ENCODE results near the gene MKRN2OS.
"Not testable (repeated sequence)": the region's sequence is repeated elsewhere in the genome, so short reads cannot be mapped to it uniquely, and the experiment has no call there.

The MKRN2OS gene

DNA sequence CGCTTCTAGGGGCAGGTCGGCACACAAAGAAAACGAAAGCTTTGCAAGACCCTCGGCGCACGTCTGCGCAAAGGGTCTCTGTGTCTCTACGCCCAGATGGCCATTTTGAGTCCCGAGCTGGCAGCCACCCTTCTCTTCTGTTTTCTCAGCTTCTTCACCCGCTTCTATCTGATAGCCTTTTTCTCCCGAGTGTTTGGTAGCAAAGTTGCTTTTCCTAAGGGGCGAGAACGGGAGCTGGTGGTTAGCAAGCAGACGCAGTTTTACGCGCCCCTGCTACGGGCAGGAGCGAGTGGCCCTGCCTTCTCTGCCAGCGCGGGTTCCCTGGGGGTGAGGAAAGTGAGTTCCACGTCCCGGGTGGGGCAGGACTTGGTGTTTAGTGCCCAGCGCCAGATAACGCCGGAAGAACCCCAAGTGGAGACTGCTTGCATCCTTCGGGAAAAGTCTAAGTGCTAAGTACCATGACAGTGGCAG, 8.7 kb upstream of the MKRN2OS start:
- Mint-ChIP-seq H3K27me3 (peaks cover 42% of the 10 kb centered on the region), H3K36me3 (no peaks in the 10 kb centered on the region)

GRCh38 chr3:12549971-12550760, 4.9 kb upstream of the MKRN2OS start:
- peaks cover 9% of the 10 kb centered on the region for H3K4me1 Mint-ChIP-seq
- H3K27ac Mint-ChIP-seq: no peak overlapping the region
- H3K27me3 Mint-ChIP-seq: peaks cover 35% of the 10 kb centered on the region
- no peak for ATAC-seq
- no peak overlapping the region for H3K4me3 Mint-ChIP-seq
- H3K36me3 Mint-ChIP-seq: no peaks in the 10 kb centered on the region
- H3K9me3 Mint-ChIP-seq: no peaks in the 10 kb centered on the region

More for the DNA sequence above, 8.7 kb upstream of the MKRN2OS start:
- no peak for ATAC-seq
- Mint-ChIP-seq H3K27ac (no peak overlapping the region), H3K4me1 (peaks cover 41% of the 10 kb centered on the region), H3K9me3 (no peaks in the 10 kb centered on the region), H3K4me3 (peak overlapping the region; percentile 79)

DNA sequence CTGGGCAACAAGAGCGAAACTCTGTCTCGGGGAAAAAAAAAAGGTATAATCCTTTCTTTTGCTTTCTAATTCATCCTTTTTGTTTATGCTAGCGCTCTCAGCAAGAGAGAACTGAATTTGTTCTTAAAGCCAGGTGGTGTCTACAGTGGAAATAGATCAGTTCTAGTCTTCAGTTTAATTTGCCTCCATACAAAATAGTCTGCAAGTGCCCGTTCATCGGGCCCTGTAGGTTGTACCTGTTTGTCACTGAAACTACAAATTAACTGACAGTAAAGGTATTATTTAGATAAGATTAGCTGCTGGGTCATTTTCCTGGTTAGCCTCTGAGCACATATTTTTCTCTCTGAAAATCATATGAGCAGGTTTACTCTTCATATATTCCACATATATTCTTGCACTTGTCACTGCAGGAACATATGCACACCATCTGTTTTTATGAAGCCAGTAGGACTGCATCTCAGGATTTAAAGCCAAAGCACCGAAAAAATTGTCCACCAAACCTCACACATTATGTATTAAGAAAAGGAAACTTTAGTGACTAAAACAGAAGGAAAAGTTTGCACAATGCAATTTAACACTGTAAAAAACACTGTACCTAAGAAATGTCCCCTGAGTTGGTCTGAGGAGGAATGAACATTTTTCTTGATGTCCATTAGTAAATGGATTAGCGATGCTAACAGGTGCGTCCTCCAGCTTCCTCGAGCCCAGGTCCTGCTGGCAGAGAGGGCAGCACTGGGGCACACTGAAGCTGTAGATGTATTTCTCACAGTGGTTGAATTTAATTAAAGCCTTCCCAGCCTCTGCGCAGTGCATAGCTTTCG, 437 bp downstream of the MKRN2OS start:
- no peak for ATAC-seq
- Mint-ChIP-seq H3K36me3 (peaks cover 5% of the 10 kb centered on the region), H3K9me3 (no peaks in the 10 kb centered on the region), H3K4me3 (no peak overlapping the region), H3K27me3 (peaks cover 2% of the 10 kb centered on the region), H3K4me1 (no peaks in the 10 kb centered on the region), H3K27ac (no peak overlapping the region)

- H3K36me3 Mint-ChIP-seq, H3K27ac Mint-ChIP-seq, H3K9me3 Mint-ChIP-seq, H3K27me3 Mint-ChIP-seq, H3K4me1 Mint-ChIP-seq, ATAC-seq, H3K4me3 Mint-ChIP-seq: not testable (repeated sequence)
These were observed 1.8 kb downstream of the MKRN2OS start for GRCh38 chr3:12543497-12543896.

DNA sequence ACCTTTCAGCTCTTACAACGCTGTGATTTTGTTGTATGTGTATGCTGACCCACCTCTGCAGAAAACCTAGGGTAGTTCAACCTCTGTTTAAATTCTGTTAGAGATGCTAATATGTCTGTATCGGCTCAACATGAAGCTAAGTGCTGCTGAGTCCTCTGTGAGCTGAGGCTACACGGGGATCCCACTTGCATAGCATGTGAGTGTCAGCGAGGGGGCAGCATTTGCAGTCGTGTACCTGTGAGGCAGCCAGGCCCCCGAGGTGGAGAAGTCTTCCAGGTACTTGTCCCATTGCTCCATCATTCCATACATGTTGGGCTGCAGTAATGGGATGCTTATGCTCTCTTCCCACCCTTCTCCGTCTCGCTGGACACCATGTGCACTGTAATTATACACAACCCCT, 3.7 kb downstream of the MKRN2OS start:
- no peak overlapping the region for H3K27ac Mint-ChIP-seq
- no peaks in the 10 kb centered on the region for H3K27me3 Mint-ChIP-seq
- no peaks in the 10 kb centered on the region for H3K4me1 Mint-ChIP-seq
- H3K4me3 Mint-ChIP-seq: no peak overlapping the region
- H3K9me3 Mint-ChIP-seq: no peaks in the 10 kb centered on the region
- H3K36me3 Mint-ChIP-seq: peaks cover 5% of the 10 kb centered on the region
- ATAC-seq: no peak

DNA sequence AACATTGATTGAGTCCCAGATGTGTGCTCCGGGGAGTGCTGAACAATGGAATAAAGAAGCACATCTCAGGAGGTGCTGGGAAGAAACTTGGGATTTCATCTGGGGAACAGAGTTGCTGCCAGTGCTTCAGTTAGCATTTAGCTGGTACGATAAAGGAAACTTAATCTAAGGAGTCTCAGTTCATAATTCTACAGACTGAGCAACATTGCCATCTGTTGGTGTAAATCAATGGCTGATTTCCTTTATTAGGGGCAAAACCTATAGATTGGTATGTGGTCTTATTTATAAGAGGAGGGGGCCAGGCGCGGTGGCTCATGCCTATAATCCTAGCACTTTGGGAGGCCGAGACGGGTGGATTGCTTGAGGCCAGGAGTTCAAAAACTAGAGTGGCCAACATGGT, 8.9 kb downstream of the MKRN2OS start:
- Mint-ChIP-seq H3K4me1 (no peaks in the 10 kb centered on the region), H3K9me3 (no peaks in the 10 kb centered on the region), H3K27me3 (no peaks in the 10 kb centered on the region), H3K36me3 (peaks cover 26% of the 10 kb centered on the region), H3K4me3 (no peak overlapping the region), H3K27ac (no peak overlapping the region)
- ATAC-seq: no peak

DNA sequence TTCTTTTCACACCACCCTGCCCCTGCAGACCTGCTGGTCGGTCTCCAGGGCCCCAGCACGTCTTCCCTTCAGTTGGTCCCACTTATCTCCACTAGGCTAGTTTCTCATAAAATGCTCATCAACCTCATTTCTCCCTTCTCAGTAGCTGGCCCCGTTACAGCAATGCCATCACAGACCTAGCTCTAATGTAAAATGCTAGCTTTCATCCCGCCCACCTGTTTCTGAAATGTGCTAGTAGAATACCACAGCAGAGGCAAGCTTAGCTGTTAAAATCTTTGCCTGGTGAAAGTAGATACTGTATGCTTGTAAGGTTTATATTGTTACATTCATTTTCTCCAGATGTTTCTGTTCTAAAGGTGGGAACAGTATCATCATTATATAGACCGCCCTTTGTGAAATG, 13.1 kb downstream of the MKRN2OS start:
- Mint-ChIP-seq H3K36me3 (peaks cover 45% of the 10 kb centered on the region), H3K4me1 (no peaks in the 10 kb centered on the region), H3K27me3 (no peaks in the 10 kb centered on the region), H3K4me3 (no peak overlapping the region), H3K27ac (no peak overlapping the region), H3K9me3 (no peaks in the 10 kb centered on the region)
- ATAC-seq: no peak

DNA sequence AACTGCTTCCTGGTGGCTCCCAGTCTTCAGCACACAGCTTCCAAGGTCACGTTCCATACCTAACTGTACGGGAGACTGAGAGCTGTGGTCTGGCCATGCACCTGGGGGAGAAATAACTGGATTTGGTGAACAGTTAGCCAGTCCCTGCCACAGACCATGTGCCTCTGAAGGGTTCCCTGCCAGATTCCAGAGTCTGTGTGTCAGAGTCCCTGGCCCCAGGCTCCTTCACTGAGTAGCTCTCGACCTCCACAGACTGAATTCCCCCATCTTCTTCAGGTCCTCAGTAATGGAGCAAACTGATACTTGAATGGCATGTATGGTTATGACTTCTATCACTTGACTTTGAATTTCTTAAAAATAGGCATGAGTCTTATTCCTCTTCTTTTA, 17.5 kb downstream of the MKRN2OS start:
- H3K4me3 Mint-ChIP-seq: no peak overlapping the region
- ATAC-seq: no peak
- H3K27ac Mint-ChIP-seq: no peak overlapping the region
- H3K36me3 Mint-ChIP-seq: peaks cover 51% of the 10 kb centered on the region
- H3K4me1 Mint-ChIP-seq: no peaks in the 10 kb centered on the region
- H3K27me3 Mint-ChIP-seq: no peaks in the 10 kb centered on the region
- H3K9me3 Mint-ChIP-seq: no peaks in the 10 kb centered on the region

DNA sequence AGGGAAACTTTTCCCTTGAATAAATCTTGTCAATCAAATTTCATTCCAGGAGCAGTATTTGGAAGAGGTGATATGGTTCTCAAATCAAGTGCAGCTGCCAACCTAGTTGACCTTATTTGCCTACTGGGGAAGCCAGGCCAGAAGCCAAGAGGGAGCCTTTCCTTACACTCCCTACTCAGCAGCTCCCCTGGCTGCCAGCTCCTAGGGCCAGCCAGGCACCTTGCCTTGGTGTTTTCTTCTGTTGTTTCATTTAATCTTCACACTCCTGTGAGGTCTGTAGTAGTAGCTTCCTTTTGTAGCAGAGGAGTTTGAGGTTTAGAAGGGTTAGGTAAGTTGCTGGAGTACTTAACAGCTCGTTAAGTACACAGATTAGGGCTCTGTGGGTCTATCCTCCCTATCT, 22.6 kb downstream of the MKRN2OS start:
- Mint-ChIP-seq H3K27me3 (no peaks in the 10 kb centered on the region), H3K9me3 (no peaks in the 10 kb centered on the region), H3K4me1 (no peaks in the 10 kb centered on the region), H3K27ac (no peak overlapping the region), H3K4me3 (no peak overlapping the region), H3K36me3 (peaks cover 39% of the 10 kb centered on the region)
- ATAC-seq: no peak

GRCh38 chr3:12521010-12521409, 24.3 kb downstream of the MKRN2OS start:
- Mint-ChIP-seq H3K4me3 (no peak overlapping the region), H3K36me3 (peaks cover 29% of the 10 kb centered on the region), H3K4me1 (no peaks in the 10 kb centered on the region), H3K9me3 (no peaks in the 10 kb centered on the region), H3K27ac (no peak overlapping the region), H3K27me3 (no peaks in the 10 kb centered on the region)
- ATAC-seq: no peak

DNA sequence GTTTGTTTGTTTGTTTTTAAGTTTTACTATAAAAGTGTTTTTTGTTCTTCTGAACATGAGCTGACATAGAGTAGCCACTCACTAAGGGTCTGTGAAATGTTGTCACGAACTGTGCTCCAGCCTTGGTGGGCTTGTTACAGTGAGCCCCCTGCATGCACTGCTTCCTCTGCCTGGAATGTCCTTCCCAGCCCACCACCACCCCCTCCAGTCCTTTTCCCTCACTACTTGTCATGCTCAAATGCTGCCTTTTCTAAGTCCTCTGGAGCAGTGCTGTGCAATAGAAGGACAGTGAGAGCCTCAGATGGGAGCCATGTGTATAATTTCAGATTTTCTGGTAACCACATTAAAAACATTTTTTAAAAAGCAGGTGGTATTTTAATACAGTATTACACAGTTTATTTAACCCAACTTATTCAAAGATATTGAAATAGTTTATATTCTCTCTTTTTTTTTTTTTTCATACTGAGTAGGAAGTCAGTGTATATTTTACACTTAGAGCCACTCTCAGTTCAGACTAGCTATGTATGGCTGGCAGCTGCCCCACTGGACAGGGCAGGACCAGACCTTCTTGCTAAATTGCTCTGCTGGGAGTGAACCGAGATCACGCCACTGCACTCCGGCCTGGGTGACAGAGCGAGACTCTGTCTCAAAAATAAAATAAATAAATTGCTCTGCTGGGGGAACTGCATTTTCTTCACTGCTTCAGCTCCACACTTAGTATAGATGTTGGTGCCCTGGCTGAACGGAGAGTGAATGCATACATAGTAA, 26.9 kb downstream of the MKRN2OS start:
- H3K9me3 Mint-ChIP-seq: no peaks in the 10 kb centered on the region
- no peaks in the 10 kb centered on the region for H3K4me1 Mint-ChIP-seq
- H3K27ac Mint-ChIP-seq: no peak overlapping the region
- ATAC-seq: no peak
- no peak overlapping the region for H3K4me3 Mint-ChIP-seq
- peaks cover 28% of the 10 kb centered on the region for H3K36me3 Mint-ChIP-seq
- no peaks in the 10 kb centered on the region for H3K27me3 Mint-ChIP-seq

- H3K27me3 Mint-ChIP-seq: no peaks in the 10 kb centered on the region
- H3K36me3 Mint-ChIP-seq: peaks cover 40% of the 10 kb centered on the region
These were observed 28.4 kb downstream of the MKRN2OS start for GRCh38 chr3:12516873-12517272.

GRCh38 chr3:12515631-12516030, 29.7 kb downstream of the MKRN2OS start:
- no peak overlapping the region for H3K4me3 Mint-ChIP-seq
- peaks cover 35% of the 10 kb centered on the region for H3K36me3 Mint-ChIP-seq
- H3K9me3 Mint-ChIP-seq: no peaks in the 10 kb centered on the region
- H3K27me3 Mint-ChIP-seq: no peaks in the 10 kb centered on the region
- ATAC-seq: no peak
- H3K27ac Mint-ChIP-seq: no peak overlapping the region
- no peaks in the 10 kb centered on the region for H3K4me1 Mint-ChIP-seq

More at GRCh38 chr3:12516873-12517272, 28.4 kb downstream of the MKRN2OS start:
- Mint-ChIP-seq H3K9me3 (no peaks in the 10 kb centered on the region), H3K4me1 (no peaks in the 10 kb centered on the region), H3K4me3 (no peak overlapping the region), H3K27ac (no peak overlapping the region)
- no peak for ATAC-seq

DNA sequence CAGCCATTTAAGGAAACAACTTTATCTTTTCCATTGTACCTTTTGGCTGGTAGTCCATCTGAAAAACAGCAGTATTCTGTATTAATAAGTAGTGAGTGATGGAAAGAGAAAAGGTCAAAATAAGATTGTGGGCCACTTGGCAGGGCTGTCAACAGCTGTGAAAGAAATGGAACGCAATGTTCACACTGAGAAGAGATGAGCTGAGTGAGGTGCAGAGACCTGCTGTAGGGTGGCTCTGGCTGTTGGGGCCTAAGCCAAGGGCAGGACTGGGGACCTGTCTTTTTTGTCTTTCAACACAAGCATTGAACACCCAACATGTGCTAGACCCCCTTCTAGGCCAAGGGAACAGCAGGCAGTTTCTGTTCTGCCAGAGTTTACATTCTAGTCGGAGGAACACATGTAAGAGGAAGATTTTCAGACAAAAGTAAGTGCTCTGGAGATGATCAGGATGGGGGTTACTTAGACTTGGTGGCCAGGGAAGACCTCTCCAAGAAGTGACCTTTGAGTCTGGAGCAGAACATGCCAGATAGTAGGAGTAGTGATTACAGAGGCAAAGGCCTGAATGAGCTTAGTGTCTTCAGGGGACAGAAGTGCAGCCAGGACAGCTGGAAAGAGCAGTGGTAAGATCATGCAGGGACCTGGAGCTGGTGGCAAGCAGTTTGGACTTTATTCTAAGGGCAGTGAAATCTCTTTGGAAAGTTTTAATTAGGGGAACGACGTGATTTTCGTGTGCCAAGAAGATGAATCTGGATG, 31.4 kb downstream of the MKRN2OS start:
- Mint-ChIP-seq H3K9me3 (no peaks in the 10 kb centered on the region), H3K27ac (no peak overlapping the region)
- ATAC-seq: no peak

More for the DNA sequence above, 31.4 kb downstream of the MKRN2OS start:
- Mint-ChIP-seq H3K27me3 (no peaks in the 10 kb centered on the region), H3K36me3 (peaks cover 39% of the 10 kb centered on the region), H3K4me3 (no peak overlapping the region), H3K4me1 (no peaks in the 10 kb centered on the region)

Data from stimulated activated memory B cell treated with anti-CD40 and anti-IgM and Interleukin-4, amounts not matched to agents 10 μg/mL and 1 μg/mL and 100 μg/mL, for 72 hours (primary cell).